HG03159 (cell line): Measurements from ENCODE around the gene SSTR3.
A peak's percentile ranks its signal among the peaks of the same experiment; 100 is the strongest.

Source experiments
- ATAC-seq: cut with Tn5 transposase; IDR thresholded peaks from one replicate; pipeline ENCODE4 v1.9.1; 2021; ENCODE audit warnings: mild to moderate bottlenecking, moderate library complexity; ENCODE audit not compliant: unreplicated experiment

Gene SSTR3

DNA sequence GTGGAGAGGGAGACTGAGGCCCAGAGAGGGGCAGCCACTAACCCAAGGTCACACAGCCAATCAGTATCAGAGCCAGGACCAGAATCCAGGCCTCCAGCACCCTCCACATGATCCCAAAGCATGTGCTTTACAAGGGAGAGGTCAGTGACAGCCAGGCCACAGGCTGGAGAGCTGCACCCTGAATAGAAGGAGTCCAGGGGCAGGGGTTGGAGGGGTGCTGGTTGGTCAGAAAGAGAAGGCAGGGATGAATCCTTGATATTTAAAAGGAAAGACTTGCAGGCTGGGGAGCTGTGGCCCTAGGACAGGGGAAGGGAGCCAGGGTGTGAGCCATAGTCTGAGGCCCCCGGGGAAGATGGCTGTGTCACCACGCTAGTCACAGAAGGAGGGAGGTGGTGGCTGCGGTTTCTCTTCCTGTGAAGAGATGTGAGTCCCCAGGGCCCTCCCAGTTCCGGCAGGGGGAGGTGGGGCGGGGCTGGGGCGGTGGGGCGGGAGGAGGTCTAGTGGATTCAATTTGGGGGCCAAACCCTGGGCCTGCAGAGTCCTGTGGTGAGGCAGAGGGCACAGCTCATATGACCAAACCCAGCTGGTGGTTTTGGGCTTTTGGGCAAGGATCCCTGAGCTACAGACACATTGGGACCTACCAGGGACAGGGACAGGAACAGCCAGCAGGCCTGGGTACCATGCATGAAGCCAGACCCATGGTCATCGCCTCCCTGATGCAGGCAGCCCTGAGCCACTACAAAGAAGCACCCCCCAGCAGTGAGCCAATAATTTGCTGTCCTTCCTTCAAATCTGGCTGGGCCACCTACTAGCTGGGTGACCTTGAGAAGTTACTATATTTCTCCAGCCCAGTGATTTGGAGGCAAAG, 17.8 kb upstream of the SSTR3 start:
- no peak for ATAC-seq

DNA sequence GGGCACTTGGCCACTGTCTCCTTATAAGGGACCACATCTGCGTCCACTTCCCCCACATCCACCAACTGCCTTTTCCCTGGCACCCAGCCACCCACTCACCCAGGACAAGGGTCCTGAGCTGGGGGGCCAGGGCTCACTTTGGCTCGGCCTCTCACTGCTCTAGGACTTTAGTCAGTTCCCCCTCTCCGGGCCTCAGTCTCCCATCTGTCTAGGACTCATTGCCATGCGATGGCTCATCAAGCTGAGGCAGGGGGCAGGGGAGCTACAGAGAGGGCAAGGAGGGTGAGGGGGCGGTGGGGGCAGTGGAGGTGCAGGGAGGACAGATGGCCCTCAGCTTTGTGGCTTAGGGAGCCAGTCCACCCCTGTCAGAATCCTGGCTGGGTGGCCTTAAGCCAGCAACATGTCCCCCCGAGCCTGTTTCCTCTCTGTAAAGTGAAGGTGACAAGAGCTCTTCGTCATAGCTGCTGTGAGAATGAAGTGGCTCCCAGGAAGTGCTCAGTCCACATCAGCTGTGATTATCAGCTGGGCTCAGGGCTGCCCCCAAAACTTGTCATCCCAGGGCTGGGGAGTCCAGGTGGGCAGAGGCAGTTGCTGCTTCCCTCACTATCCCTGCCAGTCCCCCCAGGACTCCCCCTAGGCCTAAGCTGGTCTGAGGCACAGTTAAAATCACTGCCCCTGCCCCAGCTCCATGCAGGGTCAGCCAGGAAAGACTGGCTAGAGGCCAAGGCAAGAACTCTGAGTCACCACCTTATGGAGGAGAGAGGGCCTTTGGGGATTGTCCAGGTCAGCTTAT, 16.9 kb upstream of the SSTR3 start:
- no peak for ATAC-seq

DNA sequence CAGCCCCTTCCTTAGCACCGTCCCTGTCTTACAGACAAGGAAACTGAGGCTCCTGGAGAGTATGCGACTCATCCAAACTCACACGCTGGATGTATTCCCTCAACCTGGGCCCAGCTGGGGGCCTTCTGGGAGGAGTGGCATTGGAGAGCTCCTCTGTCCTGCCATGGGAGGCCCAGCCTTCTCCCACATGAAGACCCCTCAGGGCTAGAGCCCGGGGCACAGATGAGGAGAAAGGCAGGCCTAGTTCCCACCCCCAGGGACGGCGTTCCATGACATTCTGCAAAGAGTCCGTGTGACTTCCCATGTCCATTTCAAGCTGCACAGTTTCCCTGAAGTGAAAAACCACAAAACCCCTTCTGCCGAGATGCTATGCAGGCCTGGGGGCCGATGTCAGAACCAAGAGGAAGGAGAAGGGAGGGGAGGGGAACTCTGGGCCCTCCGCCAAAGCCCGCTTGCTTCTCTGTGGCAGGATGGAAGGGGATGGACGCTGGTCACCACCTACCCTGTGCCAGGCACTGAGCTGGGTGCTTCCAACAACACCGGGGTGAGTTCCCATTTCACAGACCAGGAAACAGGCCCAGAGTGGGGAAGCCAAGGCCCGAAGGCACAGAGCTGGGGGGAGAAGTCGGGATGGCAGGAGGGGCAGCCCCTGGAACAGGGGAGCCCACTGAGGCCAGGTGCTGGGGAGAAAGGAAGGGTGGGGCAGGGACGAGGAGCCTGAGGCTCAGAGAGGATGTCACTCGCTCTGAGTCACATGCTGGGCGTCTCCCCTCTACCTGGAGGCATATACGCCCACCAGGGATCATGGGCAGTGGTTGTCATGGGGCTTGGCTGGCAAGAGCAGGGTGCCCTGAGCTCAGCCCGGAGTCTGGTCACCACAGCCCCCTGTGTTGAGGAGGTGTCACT, 16.1 kb upstream of the SSTR3 start:
- no peak for ATAC-seq

DNA sequence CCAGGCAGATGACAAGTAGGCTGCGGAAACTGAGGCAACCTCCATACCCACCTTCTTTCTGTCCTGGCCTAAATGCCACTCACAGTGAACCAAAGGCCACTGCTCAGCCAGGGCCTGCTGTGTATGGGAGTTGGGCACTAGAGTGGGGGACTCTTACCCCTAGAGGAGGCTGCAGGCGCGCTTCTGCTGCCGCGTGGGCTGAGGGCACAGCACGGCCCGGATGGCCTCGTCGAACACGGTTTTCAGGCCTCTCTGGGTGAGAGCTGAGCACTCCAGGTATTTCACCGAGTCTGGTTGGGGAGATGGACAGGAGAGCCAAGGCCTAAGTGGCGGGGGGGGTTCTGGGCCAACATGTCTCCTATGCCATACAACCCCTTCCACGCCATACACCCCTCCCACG, 14.2 kb upstream of the SSTR3 start:
- no peak for ATAC-seq

DNA sequence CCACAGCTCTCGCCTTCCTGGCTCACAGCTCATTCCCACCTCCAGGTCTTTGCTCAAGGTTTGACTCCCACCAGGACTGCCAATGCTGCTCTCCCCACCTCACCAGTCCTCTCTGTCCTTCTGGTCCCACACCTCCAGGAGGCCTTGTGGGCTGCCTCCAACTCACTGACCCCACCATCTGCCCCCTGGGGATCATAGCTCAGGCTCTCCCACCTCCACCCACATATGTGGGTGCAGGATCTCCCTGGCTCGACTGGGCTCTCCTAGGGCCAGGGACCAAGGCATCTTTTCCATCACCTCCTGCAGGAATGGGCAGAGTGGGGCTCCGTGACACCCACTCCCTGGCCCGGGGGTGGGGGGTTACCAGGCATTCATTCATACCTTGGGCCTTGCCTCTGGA, 13.8 kb upstream of the SSTR3 start:
- ATAC-seq = no peak

DNA sequence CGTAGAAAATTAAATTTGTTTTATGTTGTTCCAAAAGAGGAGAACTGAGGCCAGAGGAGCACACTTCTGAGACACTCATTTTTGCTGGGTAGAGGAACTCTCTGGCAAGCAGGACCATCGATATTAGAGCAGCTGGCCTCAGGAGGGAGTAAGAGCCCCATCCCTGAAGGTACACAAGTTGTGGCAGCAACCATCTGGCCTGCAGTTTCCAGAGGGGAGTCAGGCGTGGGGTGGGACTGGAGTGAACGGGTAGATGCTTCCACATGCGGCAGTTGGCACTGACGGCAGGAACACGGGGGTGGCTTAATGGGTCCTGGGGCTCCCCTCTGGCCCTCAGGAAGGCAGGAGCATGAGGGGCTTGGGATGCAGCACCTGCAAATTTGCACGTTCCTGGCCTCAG, 13.2 kb upstream of the SSTR3 start:
- ATAC-seq = no peak

DNA sequence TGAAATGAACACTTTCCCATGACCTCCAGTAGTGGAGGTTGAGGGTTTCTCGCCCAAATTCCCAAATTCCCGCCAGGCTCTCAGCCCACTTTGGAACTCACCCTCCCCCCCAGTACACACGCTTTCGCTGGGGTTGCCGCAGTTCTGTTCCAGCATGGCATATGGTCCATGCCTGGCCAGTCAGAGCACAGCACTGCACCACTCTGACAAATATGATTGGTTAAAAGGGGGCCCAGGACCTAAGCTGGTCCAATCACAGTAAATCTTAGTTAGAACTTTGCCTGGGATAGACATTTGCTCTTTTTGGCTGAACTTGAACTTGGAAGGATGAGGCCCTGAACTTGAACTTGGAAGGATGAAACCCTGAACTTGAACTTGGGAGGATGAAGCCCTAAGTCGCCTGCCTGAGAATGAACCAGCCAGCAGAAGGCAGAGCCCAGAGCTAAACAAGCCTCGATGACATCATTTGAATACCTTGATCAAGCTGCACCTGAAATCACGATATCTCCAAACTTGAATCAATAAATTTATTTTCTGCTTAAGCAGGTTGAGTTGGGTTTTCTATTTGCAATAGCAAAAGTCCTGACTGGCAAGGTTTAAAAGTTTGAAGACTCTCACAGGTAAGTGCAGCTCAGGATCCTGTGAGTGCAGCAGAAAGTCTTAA, 12.6 kb upstream of the SSTR3 start:
- ATAC-seq = no peak

DNA sequence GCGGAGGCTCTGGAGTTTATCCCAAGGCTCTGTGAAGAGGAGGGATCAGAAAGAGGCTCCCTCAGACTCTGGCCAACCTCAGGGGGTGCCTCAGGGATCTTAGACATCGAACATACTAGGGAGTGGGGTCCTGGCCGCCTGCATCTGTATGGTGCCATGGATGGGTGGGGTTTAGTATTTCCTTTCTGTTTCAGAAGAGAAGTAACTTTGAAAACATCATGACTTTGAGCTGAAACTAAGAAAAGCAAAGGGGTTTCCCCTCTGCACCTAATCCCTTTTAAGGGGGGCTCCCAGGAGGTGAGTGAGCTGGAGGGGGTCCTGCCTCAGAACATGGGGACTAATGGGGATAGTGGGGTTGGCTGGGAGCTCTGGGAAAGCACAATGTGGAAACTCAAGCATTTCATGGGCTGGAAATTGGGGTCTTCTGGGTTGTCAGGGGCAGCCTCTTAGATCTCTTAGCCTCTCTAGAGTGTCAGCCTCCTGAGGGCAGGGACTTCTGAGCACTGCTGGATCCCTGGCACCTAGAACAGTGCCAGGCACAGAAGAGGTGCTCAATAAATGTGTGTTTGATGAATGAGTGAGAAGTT, 11.8 kb upstream of the SSTR3 start:
- no peak for ATAC-seq

DNA sequence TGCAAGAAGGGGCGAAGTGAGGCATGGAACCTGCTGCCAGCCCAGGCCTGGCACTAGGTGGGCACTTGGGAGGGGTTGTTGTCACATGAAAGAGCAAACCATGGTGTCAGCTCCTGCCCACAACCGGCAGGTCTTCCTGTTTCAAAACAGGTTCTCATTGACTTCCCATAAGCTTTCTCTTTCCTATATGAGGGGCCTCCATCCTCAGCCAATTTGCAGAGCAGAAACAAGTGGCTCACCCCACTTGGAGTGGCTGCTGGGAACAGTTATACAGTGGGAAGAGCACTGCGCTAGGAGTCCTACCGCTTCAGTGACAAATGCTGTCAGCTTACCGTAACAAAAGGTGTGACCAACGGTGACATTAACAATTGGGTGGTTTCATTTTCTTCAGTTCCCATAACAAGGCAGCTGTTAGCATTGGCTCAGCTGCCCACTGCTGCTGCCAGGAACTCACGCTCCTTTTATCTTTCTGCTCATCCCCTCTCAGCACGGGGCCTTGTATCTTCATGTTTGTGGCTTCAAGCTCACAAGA, 10.2 kb upstream of the SSTR3 start:
- ATAC-seq = no peak

DNA sequence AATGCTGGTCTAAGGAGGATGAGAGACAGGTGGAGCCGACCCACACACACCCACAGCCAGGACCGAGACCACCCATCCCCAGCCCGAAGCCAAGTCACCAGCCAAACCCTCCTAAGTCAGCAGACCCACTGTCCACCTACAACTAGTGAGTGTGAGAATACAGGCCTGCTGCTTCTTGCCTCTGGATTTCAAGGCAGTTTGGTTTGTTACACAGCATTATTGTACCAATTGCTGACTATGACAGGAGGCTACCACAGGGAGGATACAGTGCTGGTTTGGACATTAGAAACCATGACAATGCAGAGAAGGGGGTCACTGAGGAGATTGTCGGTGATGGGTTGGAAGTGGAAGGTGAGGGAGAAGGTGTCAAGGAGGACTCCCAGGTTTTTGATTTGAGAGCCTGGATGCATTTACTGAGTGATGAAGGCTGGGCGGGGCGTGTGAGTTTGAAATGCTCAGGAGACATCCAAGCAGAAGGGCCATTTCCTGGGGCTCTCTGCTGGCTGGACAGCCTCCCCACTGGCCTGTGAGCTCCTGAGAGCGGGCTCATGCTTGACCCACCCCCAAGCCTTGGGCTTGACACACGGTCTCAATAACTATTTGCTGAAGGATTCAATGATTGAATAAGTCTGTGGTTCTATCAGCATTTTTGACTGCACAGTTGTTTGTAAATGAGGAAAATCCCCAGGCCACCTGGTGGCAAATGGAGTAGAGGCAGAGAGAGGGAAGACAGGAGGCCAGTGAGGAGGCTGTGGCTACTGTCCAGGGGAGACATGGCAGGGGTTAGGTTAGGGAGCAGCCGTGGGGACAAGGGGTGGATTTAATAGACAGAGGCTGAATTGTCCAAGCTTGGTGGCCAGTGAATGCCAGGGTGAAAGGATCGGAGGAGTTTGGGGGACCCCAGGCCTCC, 9.4 kb upstream of the SSTR3 start:
- no peak for ATAC-seq

DNA sequence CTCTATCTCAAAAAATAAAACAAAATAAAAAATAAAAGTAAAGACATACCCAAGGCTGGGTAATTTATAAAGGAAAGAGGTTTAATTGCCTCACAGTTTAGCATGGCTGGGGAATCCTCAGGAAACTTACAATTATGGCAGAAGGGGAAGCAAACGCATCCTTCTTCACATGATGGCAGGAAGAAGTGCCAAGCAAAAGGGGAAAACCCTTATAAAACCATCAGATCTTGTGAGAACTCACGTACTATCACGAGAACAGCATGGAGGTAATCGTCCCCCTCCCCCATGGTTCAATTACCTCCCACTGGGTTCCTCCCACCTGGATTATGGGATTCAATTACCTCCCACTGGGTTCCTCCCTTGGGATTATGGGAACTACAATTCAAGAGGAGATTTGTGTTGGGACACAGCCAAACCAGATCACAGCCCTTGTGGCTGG, 8.3 kb upstream of the SSTR3 start:
- ATAC-seq = no peak

DNA sequence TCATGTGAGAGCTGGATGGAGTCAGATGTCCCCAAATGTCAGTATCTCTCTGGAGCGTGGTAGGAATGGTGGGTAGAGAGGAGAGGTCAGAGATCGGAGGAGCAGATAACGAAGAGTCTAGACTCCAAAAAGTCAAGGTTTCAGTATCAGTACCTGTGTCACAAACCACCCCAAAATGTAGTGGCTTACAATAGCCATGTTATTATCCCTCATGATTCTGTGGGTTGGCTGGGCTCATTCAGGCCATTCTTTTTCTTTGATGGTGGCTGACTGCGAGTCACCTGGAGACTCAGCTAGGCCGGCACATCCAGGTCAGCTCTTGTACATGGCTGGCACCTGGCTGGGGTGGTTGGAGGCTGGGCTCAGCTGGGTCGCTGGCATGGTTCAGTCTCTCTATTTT, 7.3 kb upstream of the SSTR3 start:
- ATAC-seq = no peak

DNA sequence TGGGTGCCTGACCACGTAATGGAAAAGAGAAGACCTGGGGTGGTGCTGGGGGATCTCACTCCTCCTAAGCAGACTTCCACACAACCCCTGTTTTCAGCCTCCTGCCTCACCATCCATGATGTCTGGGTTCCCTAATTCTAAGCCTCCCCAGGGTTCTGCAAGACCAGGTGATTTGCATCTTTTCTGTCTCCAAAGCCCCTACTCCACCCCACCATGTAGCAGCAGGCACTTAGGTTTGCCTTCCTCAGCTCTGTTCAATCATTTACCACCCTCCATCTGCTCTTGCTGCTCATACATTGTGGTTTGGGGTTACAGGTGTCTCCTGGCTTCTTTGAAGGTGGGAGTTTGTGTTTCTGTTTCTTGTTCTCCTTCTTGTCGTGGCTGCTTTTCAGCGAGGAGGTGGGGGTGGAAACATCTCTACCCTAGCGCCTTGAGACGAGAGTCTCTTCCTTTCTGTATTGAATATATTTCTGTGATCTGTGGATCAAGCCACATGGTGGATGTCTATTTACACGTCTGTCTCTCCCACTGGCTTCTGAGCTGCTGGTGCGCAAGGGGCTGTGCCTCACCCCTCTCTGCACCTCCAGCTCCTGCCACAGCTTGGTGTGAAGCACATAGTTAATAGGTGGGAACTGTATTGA, 6.6 kb upstream of the SSTR3 start:
- peak; percentile 76 for ATAC-seq

DNA sequence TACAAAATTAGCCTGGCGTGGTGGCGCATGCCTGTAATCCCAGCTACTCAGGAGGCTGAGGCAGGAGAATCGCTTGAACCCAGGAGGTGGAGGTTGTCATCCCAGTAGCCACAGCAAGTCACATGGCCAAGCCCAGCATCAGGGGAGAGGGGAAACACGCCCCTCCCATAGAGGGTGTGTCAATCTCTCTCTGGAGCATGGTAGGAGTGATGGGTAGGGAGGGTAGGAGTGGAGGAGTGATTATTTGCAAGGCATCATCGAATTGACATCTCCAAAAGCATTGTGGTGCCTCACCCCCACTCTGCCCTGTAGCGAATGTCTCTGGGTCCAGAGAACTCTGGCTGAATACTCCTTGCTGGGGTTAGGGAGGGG, 6.1 kb upstream of the SSTR3 start:
- ATAC-seq = peak; percentile 2

DNA sequence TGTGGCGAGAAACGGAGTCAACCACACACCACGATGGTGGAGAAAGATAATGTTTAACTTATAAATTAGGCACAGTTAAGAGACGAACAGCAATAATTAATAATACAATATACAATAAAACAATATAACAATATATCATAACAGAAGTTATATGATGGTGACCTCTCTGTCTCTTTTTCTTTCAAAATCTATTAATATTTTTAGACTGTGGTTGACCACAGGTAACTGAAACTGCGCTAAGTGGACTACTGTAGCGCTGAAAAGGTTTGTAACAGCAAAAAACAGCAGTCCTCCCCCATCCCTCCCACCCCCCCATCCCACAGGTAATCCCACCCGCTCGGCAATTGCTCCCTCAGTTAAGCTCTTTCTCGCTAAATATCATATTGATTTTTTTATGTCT, 3.6 kb upstream of the SSTR3 start:
- ATAC-seq = no peak

DNA sequence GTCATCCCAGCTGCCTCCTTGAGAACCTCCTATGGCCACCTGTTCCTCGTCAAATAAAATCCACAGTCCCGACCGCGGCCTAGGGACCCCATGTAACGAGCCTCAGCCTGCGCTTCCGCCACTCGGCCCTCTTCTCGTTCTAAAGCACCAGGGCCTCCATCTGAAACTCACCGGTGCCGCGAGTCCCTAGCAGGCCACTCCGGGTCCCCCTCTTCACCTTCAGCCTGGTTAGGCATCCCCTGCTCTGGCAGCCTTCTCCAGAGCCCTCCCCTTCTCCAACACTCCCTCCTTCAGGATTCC, 2.4 kb upstream of the SSTR3 start:
- ATAC-seq = no peak

DNA sequence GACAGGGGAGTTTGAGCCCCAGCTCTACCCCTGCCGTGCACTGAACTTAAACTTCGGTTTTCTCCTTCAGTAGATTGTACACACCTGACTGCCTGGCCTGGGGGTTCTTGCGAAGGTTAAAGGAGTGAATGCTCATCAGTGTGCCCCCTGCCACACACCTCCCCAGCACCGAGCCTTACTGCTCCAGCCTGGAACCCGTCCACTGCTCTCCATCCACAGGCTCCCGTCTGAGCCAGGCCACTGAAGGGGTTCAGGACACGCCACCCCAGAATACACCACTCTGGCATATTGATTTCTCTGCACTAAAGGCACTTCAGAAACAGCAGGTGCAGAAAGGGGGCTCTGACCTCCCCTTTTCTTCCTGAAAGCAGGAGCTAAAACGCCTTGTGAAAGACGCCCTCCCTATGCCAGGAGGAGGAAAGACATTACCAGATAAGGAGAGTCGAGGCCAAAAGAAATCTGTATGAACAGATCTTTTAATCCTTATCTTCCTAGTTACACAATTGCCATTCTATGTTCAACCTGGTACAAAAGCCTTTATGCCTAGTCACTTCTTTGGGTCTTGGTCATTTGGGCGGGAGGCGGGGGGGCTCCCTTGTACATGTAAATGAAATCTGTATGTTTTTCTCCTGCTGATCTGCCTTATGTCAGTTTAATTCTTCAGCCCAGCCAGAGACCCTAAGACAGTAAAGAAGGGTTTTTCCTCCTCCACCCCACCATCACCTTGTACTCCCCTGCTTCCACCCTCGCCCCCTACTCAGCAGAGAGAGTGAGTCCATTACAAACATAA, 1.9 kb upstream of the SSTR3 start:
- no peak for ATAC-seq
